HepG2 (cell line): ENCODE results near the gene NPIPB6. TPM values are rescaled to one million over a fixed set of nuclear protein-coding genes. Genes with fewer than 3 reads are reported as not detected.

Experiments used
- HMG20B ChIP-seq: conservative IDR thresholded peaks from 2 replicates; pipeline ENCODE4 v1.6.1; 2016; ENCODE audit warnings: missing genetic modification reagents, missing compliant biosample characterization
- HNRNPUL1 ChIP-seq: fragments of 200-400 bp; formaldehyde crosslinking; IDR thresholded peaks from 2 replicates; pipeline ENCODE4 v1.6.1; 2017; ENCODE audit warnings: low read depth, mild to moderate bottlenecking, low read length, moderate library complexity
- IKZF1 ChIP-seq: fragments of 450-650 bp; IDR thresholded peaks from 2 replicates; pipeline ENCODE4 v1.7.1; 2016
- KIAA2018 ChIP-seq: sonication (generic); formaldehyde crosslinking; IDR thresholded peaks from 2 replicates; pipeline ENCODE4 v1.5.0; 2020; ENCODE audit warnings: mild to moderate bottlenecking, missing genetic modification reagents, borderline replicate concordance
- NKX3-1 ChIP-seq: sonication (generic); formaldehyde crosslinking; IDR thresholded peaks from 2 replicates; pipeline ENCODE4 v1.5.0; 2020; ENCODE audit warnings: missing genetic modification reagents
- STAT6 ChIP-seq: sonication (generic); formaldehyde crosslinking; IDR thresholded peaks from 2 replicates; pipeline ENCODE4 v1.4.0; 2020; ENCODE audit warnings: missing genetic modification reagents, mild to moderate bottlenecking, borderline replicate concordance
- ZBTB20 ChIP-seq: sonication (generic); formaldehyde crosslinking; IDR thresholded peaks from 2 replicates; pipeline ENCODE4 v1.8.1; 2023; ENCODE audit warnings: missing genetic modification reagents, low read depth, mild to moderate bottlenecking, borderline replicate concordance
- ZNF10 ChIP-seq: sonication (generic); formaldehyde crosslinking; IDR thresholded peaks from 2 replicates; pipeline ENCODE4 v1.4.0; 2020; ENCODE audit warnings: mild to moderate bottlenecking, low read depth, missing genetic modification reagents, borderline replicate concordance
- polyA plus RNA-seq, 8 experiments: library from polyadenylated mRNA; depleted of rRNA in 3 of 8; stranded (reverse) in 7 of 8; unstranded in 1 of 8; fragments of >200 nt; fragmentation: Illumina TruSeq in 4 of 8; extraction: Trizol in 4 of 8; gene quantifications; 2 replicates each; pipeline versions ENCODE4 v1.2.1 to v1.2.3, GENCODE V29; 2011 to 2016; ENCODE audit warnings: low read depth in 4 of 8, missing spikeins in 1 of 8, mixed read lengths in 1 of 8; ENCODE audit not compliant: insufficient read depth in 1 of 8
- total RNA-seq, 5 experiments: library from RNA; depleted of rRNA; stranded (reverse); fragments of >200 nt; fragmentation: Illumina TruSeq; extraction: Trizol; gene quantifications; 2 replicates each; pipeline ENCODE4 v1.2.3, GENCODE V29; 2016; ENCODE audit warnings: low read depth in 1 of 5
- TF ChIP-seq, protein P1 (sequence below): sonication (generic); formaldehyde crosslinking; IDR thresholded peaks from 2 replicates; pipeline ENCODE4 v1.4.0; 2020; ENCODE audit warnings: mild to moderate bottlenecking, missing genetic modification reagents
- TF ChIP-seq, protein P2 (sequence below): sonication (generic); formaldehyde crosslinking; IDR thresholded peaks from 2 replicates; pipeline ENCODE4 v1.5.0; 2020; ENCODE audit warnings: mild to moderate bottlenecking, missing genetic modification reagents, borderline replicate concordance
- TF ChIP-seq, protein P3 (sequence below): sonication (generic); formaldehyde crosslinking; IDR thresholded peaks from 2 replicates; pipeline ENCODE4 v1.5.0; 2020; ENCODE audit warnings: missing genetic modification reagents

NPIPB6 gene
- total and polyA plus RNA-seq, 2 of the 13 experiments (the other 11 are each of a cell fraction or from before 2014, with no cell fraction given), result 0.25 TPM; not detected in 1

- TF ChIP-seq STAT6 (CRISPR knock-in tag) (no peak), IKZF1 (no peak), ZBTB20 (CRISPR knock-in tag) (no peak), NKX3-1 (no peak), HNRNPUL1 (no peak), ZNF10 (0 out of 2 replicates have a peak, but pooled peaks have one; percentile 42), HMG20B (CRISPR knock-in tag) (no peak), KIAA2018 (CRISPR knock-in tag) (no peak)
- TF ChIP-seq, protein P1, sequence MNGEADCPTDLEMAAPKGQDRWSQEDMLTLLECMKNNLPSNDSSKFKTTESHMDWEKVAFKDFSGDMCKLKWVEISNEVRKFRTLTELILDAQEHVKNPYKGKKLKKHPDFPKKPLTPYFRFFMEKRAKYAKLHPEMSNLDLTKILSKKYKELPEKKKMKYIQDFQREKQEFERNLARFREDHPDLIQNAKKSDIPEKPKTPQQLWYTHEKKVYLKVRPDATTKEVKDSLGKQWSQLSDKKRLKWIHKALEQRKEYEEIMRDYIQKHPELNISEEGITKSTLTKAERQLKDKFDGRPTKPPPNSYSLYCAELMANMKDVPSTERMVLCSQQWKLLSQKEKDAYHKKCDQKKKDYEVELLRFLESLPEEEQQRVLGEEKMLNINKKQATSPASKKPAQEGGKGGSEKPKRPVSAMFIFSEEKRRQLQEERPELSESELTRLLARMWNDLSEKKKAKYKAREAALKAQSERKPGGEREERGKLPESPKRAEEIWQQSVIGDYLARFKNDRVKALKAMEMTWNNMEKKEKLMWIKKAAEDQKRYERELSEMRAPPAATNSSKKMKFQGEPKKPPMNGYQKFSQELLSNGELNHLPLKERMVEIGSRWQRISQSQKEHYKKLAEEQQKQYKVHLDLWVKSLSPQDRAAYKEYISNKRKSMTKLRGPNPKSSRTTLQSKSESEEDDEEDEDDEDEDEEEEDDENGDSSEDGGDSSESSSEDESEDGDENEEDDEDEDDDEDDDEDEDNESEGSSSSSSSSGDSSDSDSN (CRISPR knock-in tag), result no peak; the same call in 1 of the 2 replicates
- TF ChIP-seq, protein P2, sequence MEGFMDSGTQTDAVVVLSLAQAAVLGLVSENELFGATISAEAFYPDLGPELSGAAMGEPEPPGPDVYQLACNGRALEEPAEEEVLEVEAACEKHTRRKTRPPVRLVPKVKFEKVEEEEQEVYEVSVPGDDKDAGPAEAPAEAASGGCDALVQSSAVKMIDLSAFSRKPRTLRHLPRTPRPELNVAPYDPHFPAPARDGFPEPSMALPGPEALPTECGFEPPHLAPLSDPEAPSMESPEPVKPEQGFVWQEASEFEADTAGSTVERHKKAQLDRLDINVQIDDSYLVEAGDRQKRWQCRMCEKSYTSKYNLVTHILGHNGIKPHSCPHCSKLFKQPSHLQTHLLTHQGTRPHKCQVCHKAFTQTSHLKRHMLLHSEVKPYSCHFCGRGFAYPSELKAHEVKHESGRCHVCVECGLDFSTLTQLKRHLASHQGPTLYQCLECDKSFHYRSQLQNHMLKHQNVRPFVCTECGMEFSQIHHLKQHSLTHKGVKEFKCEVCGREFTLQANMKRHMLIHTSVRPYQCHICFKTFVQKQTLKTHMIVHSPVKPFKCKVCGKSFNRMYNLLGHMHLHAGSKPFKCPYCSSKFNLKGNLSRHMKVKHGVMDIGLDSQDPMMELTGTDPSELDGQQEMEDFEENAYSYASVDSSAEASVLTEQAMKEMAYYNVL (CRISPR knock-in tag), result no peak
- TF ChIP-seq, protein P3, sequence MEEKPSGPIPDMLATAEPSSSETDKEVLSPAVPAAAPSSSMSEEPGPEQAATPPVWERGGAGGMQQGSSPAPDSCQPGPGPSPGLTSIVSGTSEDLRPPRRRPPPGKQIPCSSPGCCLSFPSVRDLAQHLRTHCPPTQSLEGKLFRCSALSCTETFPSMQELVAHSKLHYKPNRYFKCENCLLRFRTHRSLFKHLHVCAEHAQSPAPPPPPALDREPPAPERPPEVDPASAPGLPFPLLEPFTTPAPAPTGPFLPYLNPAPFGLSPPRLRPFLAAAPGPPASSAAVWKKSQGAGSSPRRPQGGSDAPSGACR (CRISPR knock-in tag), result no peak
Measured at GRCh38 chr16:28317040-28317880, 46.0 kb downstream of the NPIPB6 start (continued).
